GM21576 (cell line): ENCODE results near the gene SCAP.
"Not testable (repeated sequence)": the region's sequence is repeated elsewhere in the genome, so short reads cannot be mapped to it uniquely, and the experiment has no call there.

Experiments
- ATAC-seq: cut with Tn5 transposase; IDR thresholded peaks from one replicate; pipeline ENCODE4 v1.9.1; 2021; ENCODE audit warnings: mild to moderate bottlenecking, moderate library complexity; ENCODE audit not compliant: unreplicated experiment

The SCAP gene

GRCh38 chr3:47481763-47482162 lies 6.0 kb upstream of the SCAP start:
- not testable (repeated sequence) for ATAC-seq

- ATAC-seq, result not testable (repeated sequence)
Measured at GRCh38 chr3:47480267-47480666, 4.5 kb upstream of the SCAP start.

GRCh38 chr3:47479826-47480160 lies 4.1 kb upstream of the SCAP start:
- ATAC-seq, result no peak

GRCh38 chr3:47478022-47478421 lies 2.3 kb upstream of the SCAP start:
- ATAC-seq, result no peak

GRCh38 chr3:47476644-47477199 lies 981 bp upstream of the SCAP start:
- ATAC-seq, result no peak

GRCh38 chr3:47476330-47476626 lies 537 bp upstream of the SCAP start:
- no peak for ATAC-seq

GRCh38 chr3:47475029-47475569 lies 642 bp downstream of the SCAP start:
- ATAC-seq, result no peak

- no peak for ATAC-seq
Measured at GRCh38 chr3:47473391-47473790, 2.4 kb downstream of the SCAP start.

GRCh38 chr3:47469616-47470015 lies 6.1 kb downstream of the SCAP start:
- no peak for ATAC-seq

GRCh38 chr3:47468315-47468714 lies 7.4 kb downstream of the SCAP start:
- not testable (repeated sequence) for ATAC-seq

- no peak for ATAC-seq
Measured at GRCh38 chr3:47464588-47464987, 11.2 kb downstream of the SCAP start.

GRCh38 chr3:47459534-47460085 lies 16.1 kb downstream of the SCAP start:
- ATAC-seq, result not testable (repeated sequence)

- no peak for ATAC-seq
Measured at GRCh38 chr3:47456984-47457383, 18.8 kb downstream of the SCAP start.

GRCh38 chr3:47455806-47456452 lies 19.8 kb downstream of the SCAP start:
- no peak for ATAC-seq

GRCh38 chr3:47452453-47453215 lies 23.1 kb downstream of the SCAP start:
- ATAC-seq, result no peak

- ATAC-seq, result no peak
Measured at GRCh38 chr3:47444103-47444502, 31.6 kb downstream of the SCAP start.

GRCh38 chr3:47443611-47443995 lies 32.1 kb downstream of the SCAP start:
- no peak for ATAC-seq

GRCh38 chr3:47441796-47442551 lies 33.8 kb downstream of the SCAP start:
- ATAC-seq, result no peak

- no peak for ATAC-seq
Measured at GRCh38 chr3:47440131-47440530, 35.6 kb downstream of the SCAP start.

GRCh38 chr3:47436180-47436579 lies 39.6 kb downstream of the SCAP start:
- no peak for ATAC-seq

GRCh38 chr3:47434849-47435248 lies 40.9 kb downstream of the SCAP start:
- ATAC-seq, result no peak
